Activated CD8-positive, alpha-beta T cell treated with anti-CD3 and anti-CD28 coated beads, Interleukin-2, amount 10 ng/mL, durations not matched to agents 7 days and 5 days (primary cell): ENCODE measurements around the gene SIGLEC9. TPM values are rescaled to one million over a fixed set of nuclear protein-coding genes. Genes with fewer than 3 reads are reported as not detected.
"Not testable (repeated sequence)": the region's sequence is repeated elsewhere in the genome, so short reads cannot be mapped to it uniquely, and the experiment has no call there.

Experiments used
- ATAC-seq: fragments of 150-1000 bp; cut with Tn5 transposase; one replicate; pipeline ENCODE4 v1.10.0; 2021; ENCODE audit warnings: moderate library complexity
- CTCF ChIA-PET: fragments of 350-600 bp; sonication (Branson Sonifier 250); formaldehyde crosslinking; loops from one replicate; lab custom pipeline; 2021; ENCODE audit warnings: antibody characterized with exemption; lab: Charles Lee
- POLR2A ChIA-PET: fragments of 350-600 bp; sonication (Branson Sonifier 250); formaldehyde crosslinking; loops from one replicate; lab custom pipeline; 2021; ENCODE audit warnings: antibody characterized with exemption; lab: Charles Lee
- DNase-seq: peaks from one replicate; pipeline ENCODE4 v3.0.0-alpha.2; 2020
- H3K27ac Mint-ChIP-seq: one replicate; pipeline ENCODE4 v1.8.0; 2021; ENCODE audit warnings: mild to moderate bottlenecking, mixed read lengths
- H3K27me3 Mint-ChIP-seq: one replicate; pipeline ENCODE4 v1.8.0; 2021; ENCODE audit warnings: low read depth, mixed read lengths
- H3K36me3 Mint-ChIP-seq: one replicate; pipeline ENCODE4 v1.8.0; 2021; ENCODE audit warnings: low read depth, mixed read lengths
- H3K4me1 Mint-ChIP-seq: one replicate; pipeline ENCODE4 v1.8.0; 2021; ENCODE audit warnings: low read depth, mixed read lengths
- H3K4me3 Mint-ChIP-seq: one replicate; pipeline ENCODE4 v1.8.0; 2021; ENCODE audit warnings: mild to moderate bottlenecking, mixed read lengths
- H3K9me3 Mint-ChIP-seq: one replicate; pipeline ENCODE4 v1.8.0; 2022; ENCODE audit warnings: mixed read lengths; ENCODE audit not compliant: insufficient read depth
- total RNA-seq, 2 experiments: library from RNA; stranded (reverse); gene quantifications; one replicate each; pipeline ENCODE4 v1.2.3, GENCODE V29; 2021

The SIGLEC9 gene
- total RNA-seq, 2 experiments from 2014 or later: 0.58 to 0.60 TPM

DNA sequence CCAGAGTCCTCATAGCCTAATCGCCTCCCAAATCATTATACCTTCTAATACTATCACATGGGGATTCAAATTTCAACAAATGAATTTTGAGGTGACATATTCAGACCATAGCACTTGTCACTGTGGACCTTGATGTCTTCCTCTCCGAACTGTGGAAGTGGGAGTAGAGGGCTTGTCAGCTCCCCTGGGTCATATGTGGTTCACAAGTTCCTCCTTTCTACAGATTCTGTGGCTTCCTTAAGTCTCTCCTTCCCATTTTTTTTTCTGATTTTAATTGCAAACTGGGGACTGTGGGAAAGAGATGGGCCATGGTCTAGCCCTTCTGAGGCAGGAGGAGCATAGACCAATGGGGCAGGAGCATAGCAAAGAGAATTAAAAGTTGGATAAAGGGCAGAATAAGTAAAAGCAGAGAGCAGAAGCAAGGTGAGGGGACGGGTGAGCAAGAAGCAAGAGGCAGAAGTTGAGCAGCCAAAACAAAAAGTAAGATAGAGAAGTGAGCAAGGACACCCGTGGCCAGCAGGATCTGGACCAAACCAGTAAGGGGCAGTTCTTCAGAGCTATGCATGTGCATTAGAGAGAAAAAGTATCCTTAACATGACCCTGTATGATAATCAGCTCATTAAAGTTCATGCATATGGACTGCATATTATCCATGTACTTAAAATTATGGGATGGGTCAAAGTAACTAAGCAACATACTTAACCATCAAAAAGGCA lies 14.8 kb downstream of the SIGLEC9 start:
- Mint-ChIP-seq H3K27ac (no peak overlapping the region), H3K36me3 (peaks cover 10% of the 10 kb centered on the region), H3K27me3 (peaks cover 18% of the 10 kb centered on the region), H3K4me3 (no peak overlapping the region), H3K9me3 (peaks cover 10% of the 10 kb centered on the region), H3K4me1 (peaks cover 29% of the 10 kb centered on the region)
- no peak for ATAC-seq
- POLR2A ChIA-PET: no interaction called here
- CTCF ChIA-PET: no interaction called here
- no peak for DNase-seq

DNA sequence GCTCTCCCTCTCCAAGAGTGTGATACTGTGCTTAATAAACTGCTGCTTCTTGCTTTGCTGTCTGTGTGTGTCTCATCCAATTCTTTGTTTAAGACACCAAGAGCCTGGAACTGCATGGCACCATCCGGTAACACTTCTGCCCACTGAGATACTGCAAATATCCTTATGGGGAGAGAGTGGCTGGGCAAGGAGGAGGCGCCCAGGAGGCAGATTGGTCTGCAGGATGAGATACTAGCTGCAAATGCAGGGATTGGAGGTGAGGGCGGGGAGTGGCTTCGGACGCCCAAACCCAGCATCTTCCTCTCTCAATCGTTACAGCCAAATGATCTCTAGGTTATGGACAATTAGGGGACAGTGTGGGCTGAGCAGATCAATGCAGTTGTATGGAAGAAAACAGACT lies 15.7 kb downstream of the SIGLEC9 start:
- ChIA-PET CTCF (no interaction called here), POLR2A (no interaction called here)
- Mint-ChIP-seq H3K4me1 (peaks cover 29% of the 10 kb centered on the region), H3K9me3 (peaks cover 1% of the 10 kb centered on the region), H3K36me3 (peaks cover 3% of the 10 kb centered on the region), H3K27me3 (peaks cover 18% of the 10 kb centered on the region), H3K27ac (no peak overlapping the region), H3K4me3 (no peak overlapping the region)
- DNase-seq: no peak
- no peak for ATAC-seq

DNA sequence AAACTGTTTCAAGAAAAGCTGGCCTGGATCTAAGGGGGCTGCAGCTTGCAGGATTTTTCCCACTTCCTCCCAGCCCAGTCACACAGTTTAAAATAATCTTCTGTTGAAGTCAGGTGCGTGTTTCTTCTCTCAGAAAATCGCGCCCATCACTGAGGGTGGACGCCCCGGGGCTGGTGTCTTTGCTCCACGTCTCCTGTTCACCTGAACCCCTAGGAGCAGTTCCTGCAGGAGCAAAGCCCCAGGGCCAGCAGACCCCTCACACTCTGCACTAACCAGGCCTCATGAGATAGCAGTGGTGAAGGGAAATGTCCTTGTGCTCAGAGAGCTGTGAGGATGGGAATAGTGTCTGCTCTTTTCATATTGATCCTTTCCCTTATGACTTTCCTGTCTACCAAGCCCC lies 16.5 kb downstream of the SIGLEC9 start:
- ATAC-seq: no peak
- no peaks in the 10 kb centered on the region for H3K36me3 Mint-ChIP-seq
- peaks cover 26% of the 10 kb centered on the region for H3K4me1 Mint-ChIP-seq
- CTCF ChIA-PET: no interaction called here
- H3K9me3 Mint-ChIP-seq: no peaks in the 10 kb centered on the region
- no peak overlapping the region for H3K4me3 Mint-ChIP-seq
- no peak overlapping the region for H3K27ac Mint-ChIP-seq
- POLR2A ChIA-PET: no interaction called here
- DNase-seq: no peak
- H3K27me3 Mint-ChIP-seq: peaks cover 15% of the 10 kb centered on the region

DNA sequence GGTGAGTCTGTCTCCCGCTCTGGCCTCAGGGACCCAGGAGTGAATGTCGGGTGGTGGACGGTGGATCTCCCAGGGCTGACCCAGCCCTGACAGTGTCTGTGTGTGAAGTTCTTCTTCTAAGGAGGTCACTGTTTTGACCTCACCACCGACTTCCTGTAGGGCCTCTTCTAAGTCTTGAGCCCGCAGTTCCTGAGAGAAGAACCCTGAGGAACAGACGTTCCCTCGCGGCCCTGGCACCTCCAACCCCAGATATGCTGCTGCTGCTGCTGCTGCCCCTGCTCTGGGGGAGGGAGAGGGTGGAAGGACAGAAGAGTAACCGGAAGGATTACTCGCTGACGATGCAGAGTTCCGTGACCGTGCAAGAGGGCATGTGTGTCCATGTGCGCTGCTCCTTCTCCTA lies 17.4 kb downstream of the SIGLEC9 start, which contains the start of gene SIGLEC7:
Gene SIGLEC7, plus strand, starts transcription at position 183 of the 400 bp plus-strand sequence. Its CDS starts 69 bp downstream, at position 252.
- H3K27me3 Mint-ChIP-seq: peaks cover 15% of the 10 kb centered on the region
- no peak for ATAC-seq
- H3K36me3 Mint-ChIP-seq: no peaks in the 10 kb centered on the region
- H3K4me1 Mint-ChIP-seq: peaks cover 18% of the 10 kb centered on the region
- no peak for DNase-seq
- H3K4me3 Mint-ChIP-seq: no peak within 1 kb of the TSS
- no peak within 1 kb of the TSS for H3K27ac Mint-ChIP-seq
- no peaks in the 10 kb centered on the region for H3K9me3 Mint-ChIP-seq
- ChIA-PET POLR2A (no interaction called here), CTCF (no interaction called here)

DNA sequence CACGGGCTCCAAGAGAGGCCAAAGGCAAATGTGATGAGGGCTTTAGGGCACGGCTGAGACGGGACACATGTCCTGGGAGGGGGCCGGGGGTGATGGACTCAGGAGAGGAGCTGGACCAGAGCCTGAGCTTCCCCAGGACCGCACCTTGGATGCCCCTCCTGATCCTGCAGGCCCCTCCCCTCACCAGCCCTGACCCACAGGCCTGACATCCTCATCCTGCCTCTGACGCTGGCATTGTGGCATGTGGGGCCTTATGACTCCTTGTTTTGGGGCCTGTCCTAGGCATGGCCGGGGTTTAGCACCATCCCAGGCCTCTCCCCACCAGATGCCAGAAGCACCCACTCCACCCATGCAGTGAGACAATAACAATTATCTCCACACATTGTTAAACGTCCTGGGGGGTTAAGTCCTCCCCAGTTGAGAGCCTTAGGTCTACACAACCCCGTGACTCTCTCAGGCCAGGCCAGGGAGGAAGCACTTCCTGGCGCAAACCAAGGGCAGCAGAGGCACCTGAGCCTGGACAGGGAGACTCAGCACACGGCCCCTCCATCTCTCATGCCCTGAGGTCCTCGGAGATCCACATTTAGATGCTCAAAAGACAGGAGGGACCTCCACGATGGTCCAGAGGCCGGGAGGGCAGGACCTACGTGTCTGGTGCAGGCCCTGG lies 18.2 kb downstream of the SIGLEC9 start:
- Mint-ChIP-seq H3K4me1 (peaks cover 10% of the 10 kb centered on the region), H3K27me3 (peaks cover 15% of the 10 kb centered on the region)
- ATAC-seq, H3K36me3 Mint-ChIP-seq, DNase-seq, H3K9me3 Mint-ChIP-seq, H3K4me3 Mint-ChIP-seq, POLR2A ChIA-PET, H3K27ac Mint-ChIP-seq, CTCF ChIA-PET: not testable (repeated sequence)

DNA sequence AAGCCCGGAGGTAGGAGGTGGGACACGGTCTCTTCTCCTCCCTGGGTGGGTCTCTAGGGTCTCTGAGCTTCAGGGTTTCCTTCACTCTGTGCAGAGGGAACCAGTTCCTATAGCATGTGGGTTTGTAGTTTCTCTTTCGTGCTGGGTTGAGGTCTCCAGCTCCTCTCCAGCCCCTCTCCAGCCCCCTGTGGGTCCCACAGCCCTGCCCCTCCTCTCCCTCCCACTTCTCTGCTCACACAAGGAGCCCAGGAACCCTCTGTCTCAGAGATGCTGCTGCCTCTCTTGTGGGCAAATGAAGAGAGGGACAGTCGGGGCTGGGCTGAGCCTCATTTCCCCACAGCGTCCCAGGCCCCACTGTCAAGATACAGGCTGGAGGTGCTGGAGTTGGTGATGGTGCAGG lies 18.8 kb downstream of the SIGLEC9 start:
- H3K27me3 Mint-ChIP-seq: peaks cover 17% of the 10 kb centered on the region
- H3K4me3 Mint-ChIP-seq: no peak overlapping the region
- no peaks in the 10 kb centered on the region for H3K36me3 Mint-ChIP-seq
- H3K9me3 Mint-ChIP-seq: no peaks in the 10 kb centered on the region
- no peak for DNase-seq
- peaks cover 10% of the 10 kb centered on the region for H3K4me1 Mint-ChIP-seq
- ATAC-seq: no peak
- CTCF ChIA-PET: no interaction called here
- POLR2A ChIA-PET: no interaction called here
- no peak overlapping the region for H3K27ac Mint-ChIP-seq

DNA sequence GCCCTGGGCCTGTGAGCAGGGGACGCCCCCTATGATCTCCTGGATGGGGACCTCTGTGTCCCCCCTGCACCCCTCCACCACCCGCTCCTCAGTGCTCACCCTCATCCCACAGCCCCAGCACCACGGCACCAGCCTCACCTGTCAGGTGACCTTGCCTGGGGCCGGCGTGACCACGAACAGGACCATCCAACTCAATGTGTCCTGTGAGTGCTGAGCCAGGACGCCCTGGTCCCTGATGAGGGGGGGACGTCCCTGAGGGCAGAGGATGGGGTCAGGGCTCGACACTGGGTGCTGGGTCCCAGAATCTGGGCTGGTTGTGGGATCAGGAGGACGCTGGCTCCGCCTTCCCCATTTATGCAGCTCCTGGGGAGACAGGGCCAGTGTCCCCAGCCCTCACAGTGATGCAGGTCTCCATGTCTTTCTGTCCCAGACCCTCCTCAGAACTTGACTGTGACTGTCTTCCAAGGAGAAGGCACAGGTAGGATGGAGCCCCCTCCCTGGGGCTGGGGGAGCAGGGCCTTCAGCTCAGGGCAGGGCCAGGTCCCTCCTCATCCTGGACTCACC lies 19.9 kb downstream of the SIGLEC9 start:
- ATAC-seq: no peak

DNA sequence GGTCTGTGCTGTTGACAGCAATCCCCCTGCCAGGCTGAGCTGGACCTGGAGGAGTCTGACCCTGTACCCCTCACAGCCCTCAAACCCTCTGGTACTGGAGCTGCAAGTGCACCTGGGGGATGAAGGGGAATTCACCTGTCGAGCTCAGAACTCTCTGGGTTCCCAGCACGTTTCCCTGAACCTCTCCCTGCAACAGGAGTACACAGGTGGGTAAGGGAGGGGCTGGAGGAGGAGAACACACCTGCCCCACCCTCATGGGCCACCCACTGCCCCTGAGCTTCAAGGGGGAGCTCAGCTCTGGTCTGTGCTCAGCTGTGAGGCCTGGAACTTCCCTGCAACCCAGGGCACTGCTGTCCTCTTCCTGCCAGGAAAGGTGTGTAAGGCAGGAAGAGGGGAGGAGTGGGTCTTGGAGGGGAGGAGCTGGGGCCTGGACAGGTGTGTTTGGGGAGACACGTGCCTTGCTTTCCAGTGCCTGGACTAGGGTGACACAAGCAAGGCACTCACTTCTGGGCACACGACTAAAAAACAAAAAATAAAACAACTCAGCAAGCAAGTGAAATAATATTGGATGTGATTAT lies 21.3 kb downstream of the SIGLEC9 start:
- Mint-ChIP-seq H3K4me3 (no peak overlapping the region), H3K27ac (no peak overlapping the region), H3K4me1 (peaks cover 7% of the 10 kb centered on the region), H3K27me3 (peaks cover 29% of the 10 kb centered on the region), H3K9me3 (no peaks in the 10 kb centered on the region), H3K36me3 (no peaks in the 10 kb centered on the region)
- DNase-seq: no peak
- POLR2A ChIA-PET: no interaction called here
- no peak for ATAC-seq
- CTCF ChIA-PET: interaction anchor here (1.2 to 6.3 kb wide), 2 partner anchors 11 to 12 kb away, joined by 3 to 33 read pairs; no protein-coding TSS in a partner anchor

More for the DNA sequence above, 19.9 kb downstream of the SIGLEC9 start:
- H3K4me3 Mint-ChIP-seq: no peak overlapping the region
- peaks cover 8% of the 10 kb centered on the region for H3K4me1 Mint-ChIP-seq
- H3K27me3 Mint-ChIP-seq: peaks cover 24% of the 10 kb centered on the region
- ChIA-PET POLR2A (no interaction called here), CTCF (interaction anchor here (6.3 kb wide), 1 partner anchor 13 kb away, joined by 33 read pairs; no protein-coding TSS in a partner anchor)
- no peak overlapping the region for H3K27ac Mint-ChIP-seq
- no peaks in the 10 kb centered on the region for H3K9me3 Mint-ChIP-seq
- no peaks in the 10 kb centered on the region for H3K36me3 Mint-ChIP-seq
- DNase-seq: no peak

DNA sequence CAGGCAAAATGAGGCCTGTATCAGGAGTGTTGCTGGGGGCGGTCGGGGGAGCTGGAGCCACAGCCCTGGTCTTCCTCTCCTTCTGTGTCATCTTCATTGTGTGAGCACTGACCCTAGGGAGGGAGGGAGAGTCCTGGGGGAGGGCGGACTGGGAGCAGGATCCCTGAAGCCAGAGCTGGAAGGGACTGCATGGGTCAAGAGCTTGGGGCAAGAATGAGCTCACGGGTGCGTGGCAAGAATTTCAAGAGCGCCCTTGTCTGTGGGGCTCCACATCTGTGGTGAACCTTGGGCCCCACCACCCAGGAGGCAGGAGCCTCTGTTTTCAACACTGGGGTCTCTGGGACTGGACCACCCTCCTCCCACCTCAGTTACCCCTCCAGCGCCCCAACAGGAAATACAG lies 22.0 kb downstream of the SIGLEC9 start:
- POLR2A ChIA-PET: no interaction called here
- Mint-ChIP-seq H3K4me3 (no peak overlapping the region), H3K9me3 (no peaks in the 10 kb centered on the region), H3K27me3 (peaks cover 28% of the 10 kb centered on the region), H3K4me1 (peaks cover 7% of the 10 kb centered on the region), H3K36me3 (no peaks in the 10 kb centered on the region), H3K27ac (no peak overlapping the region)
- DNase-seq (no peak), ATAC-seq (no peak)
- CTCF ChIA-PET: interaction anchor here (6.3 kb wide), 1 partner anchor 11 kb away, joined by 33 read pairs; no protein-coding TSS in a partner anchor

DNA sequence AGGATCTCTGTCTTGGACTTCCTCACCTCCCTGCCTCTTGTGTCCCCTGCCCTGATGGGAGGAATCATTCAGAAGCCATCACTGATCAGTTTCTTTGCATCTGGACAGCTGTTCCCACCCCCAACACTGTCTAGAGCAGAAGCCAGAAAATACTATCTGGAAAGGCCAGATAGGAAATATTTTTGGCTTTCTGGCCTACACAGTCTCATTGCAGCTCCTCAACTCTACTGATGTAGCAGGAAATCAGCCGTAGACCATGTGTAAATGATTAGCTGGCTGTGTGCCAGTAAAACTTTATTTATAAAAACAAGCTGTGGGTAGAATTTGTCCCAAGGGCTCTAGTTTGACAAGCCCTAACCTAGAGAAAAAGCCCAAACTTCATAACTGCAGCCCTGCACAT lies 23.0 kb downstream of the SIGLEC9 start:
- H3K4me1 Mint-ChIP-seq: no peaks in the 10 kb centered on the region
- no peak for DNase-seq
- no peaks in the 10 kb centered on the region for H3K36me3 Mint-ChIP-seq
- H3K4me3 Mint-ChIP-seq: no peak overlapping the region
- H3K27ac Mint-ChIP-seq: no peak overlapping the region
- H3K27me3 Mint-ChIP-seq: peaks cover 31% of the 10 kb centered on the region
- H3K9me3 Mint-ChIP-seq: no peaks in the 10 kb centered on the region
- no peak for ATAC-seq
- CTCF ChIA-PET: interaction anchor here (3.3 to 6.3 kb wide), 2 partner anchors 10 to 112 kb away, joined by 17 to 33 read pairs; no protein-coding TSS in a partner anchor
- POLR2A ChIA-PET: no interaction called here

DNA sequence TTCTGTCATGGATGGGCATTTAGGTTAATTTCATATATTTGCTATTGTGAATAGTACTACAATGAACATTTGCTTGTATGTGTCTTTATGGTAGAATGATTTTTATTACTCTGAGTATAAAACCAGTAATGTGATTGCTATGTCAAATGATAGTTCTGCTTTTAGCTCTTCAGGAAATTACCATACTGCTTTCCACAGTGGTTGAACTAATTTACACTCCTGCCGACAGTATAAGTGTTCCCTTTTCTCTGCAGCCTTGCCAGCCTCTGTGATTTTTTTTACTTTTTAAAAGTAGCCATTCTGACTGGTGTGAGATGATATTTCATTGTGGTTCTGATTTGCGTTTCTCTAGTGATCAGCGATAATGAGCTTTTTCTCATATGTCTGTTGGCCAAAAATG lies 23.9 kb downstream of the SIGLEC9 start:
- ChIA-PET POLR2A (no interaction called here), CTCF (interaction anchor here (0.8 to 6.3 kb wide), 4 partner anchors 9 to 127 kb away, joined by 3 to 33 read pairs (median 10); no protein-coding TSS in a partner anchor)
- H3K27ac Mint-ChIP-seq: no peak overlapping the region
- DNase-seq: no peak
- H3K9me3 Mint-ChIP-seq: no peaks in the 10 kb centered on the region
- no peaks in the 10 kb centered on the region for H3K4me1 Mint-ChIP-seq
- peaks cover 36% of the 10 kb centered on the region for H3K27me3 Mint-ChIP-seq
- H3K36me3 Mint-ChIP-seq: no peaks in the 10 kb centered on the region
- no peak overlapping the region for H3K4me3 Mint-ChIP-seq
- no peak for ATAC-seq
